Measurements from ENCODE around the gene SETD2. TPM values are rescaled to one million over a fixed set of nuclear protein-coding genes. Genes with fewer than 3 reads are reported as not detected.

The SETD2 gene
- total and polyA plus RNA-seq, 2 donors from 2014 or later: 10.5 to 49.9 TPM

DNA sequence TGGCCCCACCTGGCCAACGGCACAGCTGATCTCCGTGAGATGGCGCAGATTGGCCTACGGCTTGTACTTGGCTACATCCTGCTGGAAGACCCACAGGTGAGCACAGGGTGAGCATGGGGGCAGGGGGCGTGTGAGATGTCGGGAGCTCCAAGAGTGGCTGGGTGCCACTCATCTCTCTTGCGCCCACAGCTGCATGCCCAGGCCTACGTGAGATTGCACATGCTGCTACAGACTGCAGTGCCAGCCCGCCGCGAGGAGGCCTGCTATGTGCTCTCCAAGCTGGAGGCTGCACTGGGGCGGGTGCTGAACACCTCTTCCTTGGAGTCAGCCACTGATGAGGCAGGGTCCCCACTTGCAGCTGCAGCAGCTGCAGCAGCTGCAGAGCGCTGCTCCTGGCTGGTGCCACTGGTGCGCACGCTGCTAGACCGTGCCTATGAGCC is 162.2 kb downstream of the SETD2 start:
- H3K9ac ChIP-seq (ENCODE audit: low read length in 3 of 3): no peak overlapping the region
- H3K36me3 ChIP-seq (ENCODE audit: control insufficient read depth in 2 of 3, insufficient read depth in 3 of 3, low read length in 3 of 3): peaks cover 0 to 42% (median 21%) of the 10 kb centered on the region in 3 donors
- H3K4me3 ChIP-seq (ENCODE audit: low read length in 3 of 3): no peak overlapping the region
- DNase-seq (peak in 1 of 5 donors; percentile 68), FAIRE-seq (no peak)
- no peaks in the 10 kb centered on the region for H3K27me3 ChIP-seq (ENCODE audit: control insufficient read depth, insufficient read depth, low read length)
- intact Hi-C loops (cut with DNase I): no loop called here
- H3K4me1 ChIP-seq (ENCODE audit: control insufficient read depth in 2 of 3, insufficient read depth in 2 of 3, low read depth in 1 of 3, low read length in 3 of 3): peaks cover 0 to 4% (median 3%) of the 10 kb centered on the region in 3 donors
- no peak for TF ChIP-seq CTCF (IDR thresholded peaks at IDR 0.05; ENCODE audit: borderline replicate concordance, extremely low read depth, insufficient read depth)
- H3K27ac ChIP-seq (ENCODE audit: low read depth in 2 of 2, low read length in 2 of 2): no peak overlapping the region
- no peaks in the 10 kb centered on the region for H3K9me3 ChIP-seq (ENCODE audit: control insufficient read depth in 2 of 3, insufficient read depth in 1 of 3, low read length in 3 of 3)

DNA sequence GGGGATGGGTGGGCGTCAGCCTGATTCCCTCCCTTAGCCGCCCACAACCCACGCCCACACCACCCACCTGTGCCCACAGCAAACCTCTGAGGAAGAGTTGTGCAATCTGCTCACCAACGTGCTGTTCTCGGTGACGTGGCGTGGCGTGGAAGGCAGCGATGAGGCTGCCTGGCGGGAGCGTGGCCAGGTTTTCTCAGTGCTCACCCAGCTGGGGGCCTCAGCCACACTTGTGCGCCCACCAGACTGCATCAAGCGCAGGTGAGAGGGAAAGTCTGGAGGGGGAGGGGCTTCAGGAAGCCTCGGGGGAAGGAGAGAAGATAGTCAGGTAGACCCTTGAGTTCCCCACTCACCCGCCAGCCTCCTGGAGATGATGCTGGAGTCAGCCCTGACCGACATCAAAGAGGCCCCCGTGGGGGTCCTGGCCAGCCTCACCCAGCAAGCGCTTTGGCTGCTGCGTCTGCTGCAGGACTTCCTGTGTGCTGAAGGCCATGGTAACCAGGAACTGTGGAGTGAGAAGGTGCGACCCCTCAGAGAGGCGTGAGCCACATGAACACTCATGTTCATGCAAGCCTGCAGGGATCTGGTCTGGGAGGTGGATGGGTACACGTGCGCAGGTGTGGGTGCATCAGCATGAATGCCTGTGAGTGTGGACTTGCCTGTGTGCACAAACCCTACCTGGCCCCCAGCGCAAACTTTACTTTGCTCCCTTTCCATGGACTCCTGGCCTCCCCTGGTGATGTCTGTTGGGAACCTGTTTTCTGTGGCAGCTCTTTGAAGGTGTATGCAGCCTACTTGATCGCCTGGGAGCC is 162.8 kb downstream of the SETD2 start:
- Histone ChIP-seq H3K27ac (ENCODE audit: low read depth in 2 of 2, low read length in 2 of 2) (no peak overlapping the region), H3K36me3 (ENCODE audit: control insufficient read depth in 2 of 3, insufficient read depth in 3 of 3, low read length in 3 of 3) (peaks cover 0 to 36% (median 17%) of the 10 kb centered on the region in 3 donors), H3K9me3 (ENCODE audit: control insufficient read depth in 2 of 3, insufficient read depth in 1 of 3, low read length in 3 of 3) (no peaks in the 10 kb centered on the region), H3K27me3 (ENCODE audit: control insufficient read depth, insufficient read depth, low read length) (no peaks in the 10 kb centered on the region), H3K4me1 (ENCODE audit: control insufficient read depth in 2 of 3, insufficient read depth in 2 of 3, low read depth in 1 of 3, low read length in 3 of 3) (peaks cover 0 to 4% (median 3%) of the 10 kb centered on the region in 3 donors), H3K4me3 (ENCODE audit: low read length in 3 of 3) (no peak overlapping the region), H3K9ac (ENCODE audit: low read length in 3 of 3) (no peak overlapping the region)
- DNase-seq (peak in 1 of 5 donors; percentile 61), FAIRE-seq (no peak)
- TF ChIP-seq CTCF (IDR thresholded peaks at IDR 0.05; ENCODE audit: borderline replicate concordance, extremely low read depth, insufficient read depth): no peak
- intact Hi-C loops (cut with DNase I): no loop called here

GRCh38 chr3:47000198-47000815 is 163.6 kb downstream of the SETD2 start:
- peaks cover 0 to 4% (median 3%) of the 10 kb centered on the region in 3 donors for H3K4me1 ChIP-seq (ENCODE audit: control insufficient read depth in 2 of 3, insufficient read depth in 2 of 3, low read depth in 1 of 3, low read length in 3 of 3)
- intact Hi-C loops (cut with DNase I): no loop called here
- H3K9me3 ChIP-seq (ENCODE audit: control insufficient read depth in 2 of 3, insufficient read depth in 1 of 3, low read length in 3 of 3): no peaks in the 10 kb centered on the region
- no peak overlapping the region for H3K27ac ChIP-seq (ENCODE audit: low read depth in 2 of 2, low read length in 2 of 2)
- no peak overlapping the region for H3K4me3 ChIP-seq (ENCODE audit: low read length in 3 of 3)
- no peak for FAIRE-seq
- no peak for TF ChIP-seq CTCF (IDR thresholded peaks at IDR 0.05; ENCODE audit: borderline replicate concordance, extremely low read depth, insufficient read depth)
- DNase-seq: peak in 1 of 5 donors; percentile 78
- H3K27me3 ChIP-seq (ENCODE audit: control insufficient read depth, insufficient read depth, low read length): no peaks in the 10 kb centered on the region
- no peak overlapping the region for H3K9ac ChIP-seq (ENCODE audit: low read length in 3 of 3)
- H3K36me3 ChIP-seq (ENCODE audit: control insufficient read depth in 2 of 3, insufficient read depth in 3 of 3, low read length in 3 of 3): peaks cover 0 to 33% (median 13%) of the 10 kb centered on the region in 3 donors

Measured in kidney (tissue), 14 donors.